Skin of body (tissue), 3 donors: Measurements from ENCODE around the gene UBXN2A. TPM values are rescaled to one million over a fixed set of nuclear protein-coding genes. Genes with fewer than 3 reads are reported as not detected.
"Not testable (repeated sequence)": the region's sequence is repeated elsewhere in the genome, so short reads cannot be mapped to it uniquely, and the experiment has no call there.

Experiments
- DNase-seq: peaks from one replicate; lab custom pipeline; 2025; lab: John Stamatoyannopoulos, UW
- small RNA-seq: library from RNA; depleted of rRNA; stranded (forward); fragments of <200 nt; gene quantifications from one replicate; pipeline ENCODE3, GENCODE V24; 2014; ENCODE audit warnings: low replicate concordance
- total RNA-seq: library from RNA; depleted of rRNA; stranded (reverse); fragments of >200 nt; gene quantifications from one replicate; pipeline ENCODE4 v1.2.3, GENCODE V29; 2014

Gene UBXN2A
- total RNA-seq, 1 donor from 2014 or later, result 18.8 TPM

DNA sequence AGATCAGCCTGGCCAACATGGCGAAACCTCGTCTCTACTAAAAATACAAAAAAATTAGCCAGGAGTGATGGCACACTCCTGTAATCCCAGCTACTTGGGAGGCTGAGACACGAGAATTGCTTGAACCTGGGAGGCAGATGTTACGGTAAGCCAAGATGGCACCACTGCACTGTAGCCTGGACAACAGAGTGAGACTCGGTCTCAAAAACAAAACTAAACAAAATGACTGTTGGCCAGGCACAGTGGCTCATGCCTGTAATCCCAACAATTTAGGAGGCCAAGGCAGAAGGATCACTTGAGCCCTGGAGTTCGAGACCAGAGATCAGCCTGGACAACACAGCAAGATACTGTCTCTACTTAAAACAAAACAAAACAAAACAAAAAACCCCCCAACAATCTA is 102.9 kb downstream of the UBXN2A start:
- not testable (repeated sequence) for DNase-seq

DNA sequence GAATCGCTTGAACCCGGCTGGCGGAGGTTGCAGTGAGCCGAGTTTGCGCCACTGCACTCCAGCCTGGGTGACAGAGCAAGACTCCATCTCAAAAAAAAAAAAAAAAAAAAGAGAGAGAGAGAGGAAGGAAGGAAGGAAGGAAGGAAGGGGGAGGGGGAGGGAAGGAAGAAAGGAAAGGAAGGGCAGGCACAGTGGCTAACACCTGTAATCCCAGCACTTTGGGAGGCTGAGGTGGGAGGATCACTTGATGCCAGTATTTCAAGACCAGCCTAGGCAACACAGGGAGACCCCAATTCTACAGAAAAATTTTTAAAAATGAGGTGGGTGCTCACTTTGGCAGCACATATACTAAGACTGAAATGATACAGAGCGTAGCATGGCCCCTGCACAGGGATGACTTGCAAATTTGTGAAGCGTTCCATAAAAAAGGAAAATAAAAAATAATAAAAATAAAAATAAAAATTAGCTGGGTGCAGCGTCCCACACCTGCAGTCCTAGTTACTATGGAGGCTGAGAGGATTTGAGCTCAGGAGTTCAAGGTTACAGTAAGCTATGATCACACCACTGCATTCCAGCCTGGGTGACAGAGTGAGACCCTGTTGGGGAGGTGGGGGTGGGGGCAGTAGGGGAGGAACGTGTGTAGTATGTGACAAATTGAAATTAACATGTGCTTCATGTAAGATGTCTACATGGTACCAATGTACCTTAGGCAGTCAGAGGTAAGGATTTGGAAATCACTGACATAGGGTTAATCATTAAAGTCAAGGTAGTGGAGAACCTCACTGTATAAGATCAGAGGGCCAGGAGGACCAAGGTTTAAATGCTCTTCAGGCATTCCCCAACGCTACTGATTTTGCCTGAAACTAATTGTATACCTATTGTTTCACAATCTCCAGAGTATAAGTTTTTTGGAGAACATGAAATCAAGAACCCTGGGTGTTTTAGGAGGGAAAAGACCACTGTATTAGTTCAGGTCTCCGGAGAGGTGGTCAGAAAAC is 105.5 kb downstream of the UBXN2A start:
- no peak for DNase-seq

DNA sequence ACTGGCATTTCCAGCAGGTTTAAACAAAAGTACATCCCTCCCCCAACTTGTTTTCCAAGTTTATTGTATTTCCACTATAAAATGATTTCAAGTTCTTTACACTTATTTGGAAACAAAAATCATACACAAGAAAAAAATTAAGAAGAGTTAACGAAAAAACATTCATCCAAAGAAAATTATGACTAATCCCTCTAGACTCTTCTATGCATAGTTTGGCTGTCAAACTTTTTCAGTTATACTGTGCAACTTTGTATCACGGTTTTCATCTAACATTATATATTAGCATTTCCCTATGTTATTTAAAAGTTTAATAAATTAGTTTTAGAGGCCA is 106.3 kb downstream of the UBXN2A start:
- no peak for DNase-seq

DNA sequence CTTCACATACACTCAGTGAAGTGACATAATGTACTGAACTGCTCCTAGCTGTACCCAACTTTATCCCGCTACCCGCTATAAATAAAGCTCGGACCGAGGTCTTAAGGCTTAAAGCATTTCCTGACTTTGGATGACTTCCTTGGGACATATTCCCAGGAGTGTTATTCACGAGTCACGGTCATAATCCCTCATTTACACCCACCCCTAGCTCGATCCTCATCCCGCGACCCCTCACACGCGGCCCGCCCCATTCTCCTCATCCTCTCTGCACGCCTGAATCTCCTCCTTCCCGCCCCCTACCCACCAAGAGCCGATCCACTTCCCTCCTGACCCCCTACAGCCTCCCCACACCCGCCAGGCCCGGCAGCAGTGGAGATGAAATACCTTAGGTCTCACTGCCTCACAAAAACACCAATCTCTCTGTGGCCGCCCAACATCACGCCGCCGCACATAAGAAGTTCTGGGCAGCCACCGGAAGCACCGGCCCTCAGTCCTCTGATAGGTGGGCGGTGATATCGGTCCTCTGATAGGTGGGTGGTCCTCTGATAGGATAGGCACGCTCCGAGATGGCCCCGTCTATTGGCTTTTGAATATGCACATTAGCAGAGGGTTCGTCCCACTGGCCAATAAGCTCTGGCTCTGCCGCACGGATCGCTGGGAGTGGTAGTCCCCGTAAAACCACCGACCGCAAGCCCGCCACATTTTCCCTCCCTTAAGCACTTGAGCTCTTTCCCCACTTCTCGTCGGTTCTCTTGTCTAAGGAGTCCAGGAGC is 106.9 kb downstream of the UBXN2A start, which contains the start of gene WDCP:
Gene WDCP (minus strand): TSS at position 462 of the 773 bp plus-strand sequence. CDS start 7,897 bp downstream, outside the sequence.
- peak; percentile 99 for DNase-seq

DNA sequence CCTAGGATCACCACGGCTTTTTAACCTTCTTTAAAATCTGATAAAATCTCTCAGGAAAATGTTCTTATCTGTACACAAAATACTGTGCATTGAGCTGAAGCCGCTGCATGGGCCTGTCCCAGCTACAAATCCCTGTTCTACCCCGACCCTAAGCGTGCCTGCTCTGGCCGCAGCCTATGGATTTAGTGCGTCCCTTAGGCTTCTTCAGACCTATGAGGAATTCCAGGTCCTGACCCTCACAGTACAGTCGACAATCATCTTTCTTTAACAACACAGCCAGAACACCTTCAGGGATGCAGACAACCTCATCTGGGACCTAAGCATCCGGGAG is 107.4 kb downstream of the UBXN2A start:
- DNase-seq, result no peak

DNA sequence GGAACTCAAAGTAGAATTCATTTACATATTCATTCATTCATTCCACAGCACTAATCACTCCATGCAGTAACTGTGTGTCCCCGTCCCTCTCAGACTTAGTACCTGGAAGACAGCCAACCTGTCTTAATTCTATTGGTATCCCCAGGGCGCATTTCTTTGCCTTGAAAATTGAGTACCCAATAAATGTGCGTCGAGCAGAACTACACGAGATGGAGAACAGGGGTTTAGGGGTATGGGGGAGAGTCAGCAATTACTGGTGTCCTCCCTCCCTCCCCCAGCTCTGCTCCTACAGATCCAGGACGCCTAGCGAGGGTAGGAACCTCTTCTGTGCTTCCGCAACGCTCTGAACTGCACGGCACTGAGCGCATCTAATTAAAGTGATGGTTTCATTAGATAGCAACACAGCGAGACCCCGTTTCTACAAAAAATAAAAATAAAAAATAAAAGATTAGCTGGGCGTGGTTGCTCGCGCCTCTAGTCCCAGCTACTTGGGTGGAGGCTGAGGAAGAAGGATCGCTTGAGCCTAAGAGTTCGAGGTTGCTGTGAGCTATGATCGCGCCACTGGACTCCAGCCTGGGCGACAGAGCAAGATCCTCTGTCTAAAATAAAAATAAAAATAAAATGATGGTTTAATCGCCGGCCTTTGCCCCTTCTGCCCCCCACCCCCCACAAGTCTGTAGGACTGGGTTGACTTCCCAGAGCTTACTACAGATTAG is 108.7 kb downstream of the UBXN2A start:
- DNase-seq, result no peak

DNA sequence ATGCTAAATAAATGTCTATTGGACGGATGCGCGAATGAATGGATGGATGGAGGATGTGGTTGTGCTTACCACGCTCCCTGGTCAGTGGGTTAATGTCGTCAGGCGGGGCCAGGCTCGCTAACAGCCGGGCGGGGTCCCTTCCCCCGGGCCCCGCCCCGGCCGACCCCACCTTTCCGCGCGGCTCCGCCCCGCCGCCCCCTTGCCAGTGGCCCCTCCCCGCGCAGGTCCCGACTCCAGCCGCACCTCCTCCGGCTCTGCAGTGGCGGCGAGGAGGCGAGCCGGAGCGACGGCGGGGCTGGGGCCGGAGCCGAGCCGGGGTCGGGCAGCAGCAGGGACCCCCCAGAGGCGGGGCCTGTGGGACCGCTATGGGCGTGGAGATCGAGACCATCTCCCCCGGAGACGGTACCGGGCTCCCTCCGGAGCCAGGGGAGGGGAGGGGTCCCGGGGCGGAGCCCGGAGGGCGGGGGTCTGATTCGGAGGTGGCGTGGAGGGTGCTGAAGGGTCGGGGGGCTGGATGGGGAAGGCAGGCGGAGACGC is 109.3 kb downstream of the UBXN2A start, which contains the start of gene FKBP1B:
Gene FKBP1B (plus strand): TSS at position 257 of the 537 bp plus-strand sequence. CDS start 109 bp downstream, at position 366.
- DNase-seq, result no peak

GRCh38 chr2:24050041-24050979 is 110.0 kb downstream of the UBXN2A start:
- no peak for DNase-seq

DNA sequence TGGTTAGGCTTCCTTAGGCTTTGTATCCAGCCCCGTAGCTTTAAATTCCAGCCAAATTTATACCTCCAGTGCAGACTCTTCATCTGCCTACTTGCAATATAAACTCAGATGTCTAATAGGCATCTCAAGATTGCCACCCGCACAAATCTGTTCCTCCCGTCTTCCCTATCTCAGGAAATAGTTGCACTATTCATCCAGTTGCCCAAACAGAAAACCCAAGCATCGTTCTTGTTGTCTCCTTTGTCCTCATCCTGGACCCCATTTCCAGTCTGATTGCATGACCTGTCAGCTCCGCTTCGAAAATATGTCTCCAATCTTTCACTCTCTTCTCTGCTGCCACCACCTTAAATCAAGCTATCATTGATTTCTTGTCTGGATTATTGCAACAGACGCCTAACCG is 111.6 kb downstream of the UBXN2A start:
- no peak for DNase-seq

GRCh38 chr2:24052951-24053350 is 112.7 kb downstream of the UBXN2A start:
- DNase-seq, result no peak

Small RNAs within 50 kb of the gene (small RNA-seq; reads per million reads assigned to genes)
- not detected for gene RN7SL610P
- gene RNU6-370P, result not detected

Other genes with a start within 250 kb of the UBXN2A start
- 46.8 TPM for gene ATAD2B, start 13.3 kb upstream of the UBXN2A start, total RNA-seq
- 1.7 TPM for gene MFSD2B, start 69.6 kb downstream of the UBXN2A start, total RNA-seq
- 7.1 TPM for gene WDCP, start 106.9 kb downstream of the UBXN2A start, total RNA-seq
- gene FKBP1B, start 109.3 kb downstream of the UBXN2A start, total RNA-seq, result 3.3 TPM
- 94.8 TPM for gene SF3B6, start 135.9 kb downstream of the UBXN2A start, total RNA-seq
- gene TP53I3, start 144.4 kb downstream of the UBXN2A start, total RNA-seq, result 25.7 TPM
- gene PFN4, start 182.9 kb downstream of the UBXN2A start, total RNA-seq, result 0.49 TPM
- 21.2 TPM for gene FAM228B, start 183.0 kb downstream of the UBXN2A start, total RNA-seq
- 0.69 TPM for gene FAM228A, start 234.6 kb downstream of the UBXN2A start, total RNA-seq